Esophagus squamous epithelium (tissue), 4 donors: Measurements from ENCODE around the gene B9D1.

Experiments
- CTCF ChIP-seq, 6 experiments: fragments of 450-650 bp in 4 of 6; fragments of 200-600 bp in 2 of 6; sonication (generic) in 2 of 6; IDR thresholded peaks; one replicate each; pipeline ENCODE4 v1.5.1; 2016 to 2019; ENCODE audit warnings: antibody characterized with exemption in 6 of 6, mild to moderate bottlenecking in 4 of 6, moderate library complexity in 4 of 6
- POLR2A ChIP-seq, 4 donors: fragments of 450-650 bp; IDR thresholded peaks; one replicate each; pipeline ENCODE4 v1.6.1; 2017; ENCODE audit warnings: antibody characterized with exemption in 4 of 4, mild to moderate bottlenecking in 4 of 4, moderate library complexity in 3 of 4

- no peak for TF ChIP-seq CTCF (IDR thresholded peaks at IDR 0.05)
- no peak for TF ChIP-seq POLR2A (IDR thresholded peaks at IDR 0.05)
Measured at GRCh38 chr17:19310151-19310550, 52.4 kb downstream of the B9D1 start.
